OCI-LY7 (cell line): ENCODE results near the gene FTO. TPM values are rescaled to one million over a fixed set of nuclear protein-coding genes. Genes with fewer than 3 reads are reported as not detected.

Experiments
- BruUV-seq: library from RNA; stranded (reverse); fragments of 400-500 nt; replicated peaks from 2 replicates; lab custom pipeline; 2021; lab: Mats Ljungman, UMichigan
- CTCF ChIA-PET: fragments of 300-600 bp; sonication (Branson Sonifier 250); formaldehyde crosslinking; loops from one replicate; lab custom pipeline; 2022; ENCODE audit warnings: antibody characterized with exemption; ENCODE audit not compliant: unreplicated experiment; lab: Charles Lee
- POLR2A ChIA-PET: fragments of 300-600 bp; sonication (Branson Sonifier 250); formaldehyde crosslinking; loops from one replicate; lab custom pipeline; 2022; ENCODE audit warnings: antibody characterized with exemption; lab: Charles Lee
- DNase-seq: peaks from one replicate; pipeline ENCODE4 v3.0.0-alpha.2; 2015; ENCODE audit warnings: low spot score
- H2AFZ ChIP-seq: fragments of 200-600 bp; sonication (generic), shearing (Covaris generic); 2 replicates; pipeline ENCODE4 v1.6.1; 2014; ENCODE audit warnings: mild to moderate bottlenecking, antibody characterized with exemption, low read length, moderate library complexity
- H3K27ac ChIP-seq: fragments of 200-600 bp; sonication (generic); 2 replicates; pipeline ENCODE4 v1.5.1; 2014; ENCODE audit warnings: mixed run types, low read depth, mild to moderate bottlenecking, moderate library complexity, low read length, inconsistent platforms; ENCODE audit not compliant: poor library complexity, severe bottlenecking
- H3K36me3 ChIP-seq: fragments of 200-600 bp; sonication (generic); 2 replicates; pipeline ENCODE4 v1.6.1; 2014; ENCODE audit warnings: mild to moderate bottlenecking, antibody characterized with exemption, low read length, moderate library complexity, mixed read lengths; ENCODE audit not compliant: insufficient read depth
- H3K4me1 ChIP-seq: fragments of 200-600 bp; sonication (generic); 2 replicates; pipeline ENCODE4 v1.5.1; 2014; ENCODE audit warnings: mild to moderate bottlenecking, low read length; ENCODE audit not compliant: insufficient read depth, poor library complexity, severe bottlenecking
- H3K4me2 ChIP-seq: fragments of 200-600 bp; sonication (generic); 2 replicates; pipeline ENCODE4 v1.6.1; 2014; ENCODE audit warnings: mild to moderate bottlenecking, low read length
- H3K4me3 ChIP-seq: fragments of 200-600 bp; sonication (generic); 2 replicates; pipeline ENCODE4 v1.5.1; 2014; ENCODE audit warnings: mild to moderate bottlenecking, low read depth, low read length; ENCODE audit not compliant: poor library complexity, severe bottlenecking
- H3K79me2 ChIP-seq: fragments of 200-600 bp; sonication (generic); 2 replicates; pipeline ENCODE4 v1.6.1; 2016; ENCODE audit warnings: low read depth, mild to moderate bottlenecking, low read length, moderate library complexity, mixed read lengths; ENCODE audit not compliant: insufficient read depth
- H3K9me2 ChIP-seq: fragments of 200-600 bp; sonication (generic); 2 replicates; pipeline ENCODE4 v1.6.1; 2016; ENCODE audit warnings: mild to moderate bottlenecking, low read length, mixed read lengths; ENCODE audit not compliant: insufficient read depth
- H3K9me3 ChIP-seq: fragments of 200-600 bp; sonication (generic); 2 replicates; pipeline ENCODE4 v1.6.1; 2014; ENCODE audit warnings: mild to moderate bottlenecking, mixed run types, low read length, mixed read lengths
- H4K20me1 ChIP-seq: fragments of 200-600 bp; sonication (generic); 2 replicates; pipeline ENCODE4 v1.6.1; 2014; ENCODE audit warnings: mild to moderate bottlenecking, antibody characterized with exemption, low read length, moderate library complexity, mixed read lengths; ENCODE audit not compliant: insufficient read depth
- EZH2phosphoT487 ChIP-seq: fragments of 200-600 bp; sonication (generic); IDR thresholded peaks from 2 replicates; pipeline ENCODE4 v1.6.1; 2018; ENCODE audit warnings: low read depth, borderline replicate concordance, mild to moderate bottlenecking, mixed run types, antibody characterized with exemption, low read length, moderate library complexity, mixed read lengths
- intact Hi-C: fragments of 100-400 bp; cut with micrococcal nuclease; formaldehyde crosslinking; loops from one replicate; pipeline ENCODE4 v1.10.0; 2022; ENCODE audit not compliant: unreplicated experiment
- total RNA-seq, 2 experiments: library from RNA; depleted of rRNA in 1 of 2; stranded (reverse); fragments of >200 nt in 1 of 2; shearing (Covaris generic) in 1 of 2; gene quantifications; 2 replicates each; pipeline ENCODE4 v1.2.3, GENCODE V29; 2014 to 2022
- TF ChIP-seq, protein P1 (sequence below): fragments of 200-600 bp; sonication (generic); conservative IDR thresholded peaks from 2 replicates; pipeline ENCODE4 v1.5.1; 2014; ENCODE audit warnings: mild to moderate bottlenecking, antibody characterized with exemption, low read length, moderate library complexity, mixed read lengths

FTO gene
- total RNA-seq, 2 experiments from 2014 or later = 57.1 to 68.0 TPM

DNA sequence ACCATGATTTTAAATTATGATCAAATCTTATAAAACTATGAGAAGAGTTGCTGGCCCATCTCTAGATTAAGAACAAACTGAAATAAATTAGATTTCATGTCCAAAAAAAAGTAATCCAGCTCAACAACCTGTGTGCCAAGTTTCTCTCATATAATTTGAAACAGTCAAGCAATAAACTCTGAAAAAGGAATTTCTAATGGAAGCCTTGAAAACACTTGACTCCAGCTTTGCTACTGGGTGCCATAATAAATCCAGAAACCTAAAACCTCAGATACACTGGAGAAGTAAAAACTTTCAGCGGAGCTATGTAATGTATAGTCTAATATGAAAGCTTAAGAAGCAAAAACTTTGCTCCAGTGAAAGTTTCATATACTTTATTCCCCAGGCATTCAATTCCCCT lies 25.8 kb upstream of the FTO start:
- Histone ChIP-seq H4K20me1 (no peaks in the 10 kb centered on the region), H3K36me3 (peaks cover 6% of the 10 kb centered on the region; the same call in 1 of the 2 replicates), H3K79me2 (no peaks in the 10 kb centered on the region), H3K9me3 (no peaks in the 10 kb centered on the region), H3K9me2 (no peaks in the 10 kb centered on the region), H3K4me1 (no peaks in the 10 kb centered on the region), H3K4me3 (no peak overlapping the region), H3K4me2 (no peak overlapping the region), H2AFZ (no peak overlapping the region), H3K27ac (no peak overlapping the region)
- no TSS peak for BruUV-seq
- intact Hi-C loops = no loop called here
- POLR2A ChIA-PET = interaction anchor here (0.6 to 1.4 kb wide), 4 partner anchors 22 to 72 kb away, joined by 3 read pairs; no protein-coding TSS in a partner anchor
- CTCF ChIA-PET = no interaction called here
- DNase-seq = no peak
- TF ChIP-seq EZH2phosphoT487 = no peak
- TF ChIP-seq, protein P1, sequence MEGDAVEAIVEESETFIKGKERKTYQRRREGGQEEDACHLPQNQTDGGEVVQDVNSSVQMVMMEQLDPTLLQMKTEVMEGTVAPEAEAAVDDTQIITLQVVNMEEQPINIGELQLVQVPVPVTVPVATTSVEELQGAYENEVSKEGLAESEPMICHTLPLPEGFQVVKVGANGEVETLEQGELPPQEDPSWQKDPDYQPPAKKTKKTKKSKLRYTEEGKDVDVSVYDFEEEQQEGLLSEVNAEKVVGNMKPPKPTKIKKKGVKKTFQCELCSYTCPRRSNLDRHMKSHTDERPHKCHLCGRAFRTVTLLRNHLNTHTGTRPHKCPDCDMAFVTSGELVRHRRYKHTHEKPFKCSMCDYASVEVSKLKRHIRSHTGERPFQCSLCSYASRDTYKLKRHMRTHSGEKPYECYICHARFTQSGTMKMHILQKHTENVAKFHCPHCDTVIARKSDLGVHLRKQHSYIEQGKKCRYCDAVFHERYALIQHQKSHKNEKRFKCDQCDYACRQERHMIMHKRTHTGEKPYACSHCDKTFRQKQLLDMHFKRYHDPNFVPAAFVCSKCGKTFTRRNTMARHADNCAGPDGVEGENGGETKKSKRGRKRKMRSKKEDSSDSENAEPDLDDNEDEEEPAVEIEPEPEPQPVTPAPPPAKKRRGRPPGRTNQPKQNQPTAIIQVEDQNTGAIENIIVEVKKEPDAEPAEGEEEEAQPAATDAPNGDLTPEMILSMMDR = no peak

DNA sequence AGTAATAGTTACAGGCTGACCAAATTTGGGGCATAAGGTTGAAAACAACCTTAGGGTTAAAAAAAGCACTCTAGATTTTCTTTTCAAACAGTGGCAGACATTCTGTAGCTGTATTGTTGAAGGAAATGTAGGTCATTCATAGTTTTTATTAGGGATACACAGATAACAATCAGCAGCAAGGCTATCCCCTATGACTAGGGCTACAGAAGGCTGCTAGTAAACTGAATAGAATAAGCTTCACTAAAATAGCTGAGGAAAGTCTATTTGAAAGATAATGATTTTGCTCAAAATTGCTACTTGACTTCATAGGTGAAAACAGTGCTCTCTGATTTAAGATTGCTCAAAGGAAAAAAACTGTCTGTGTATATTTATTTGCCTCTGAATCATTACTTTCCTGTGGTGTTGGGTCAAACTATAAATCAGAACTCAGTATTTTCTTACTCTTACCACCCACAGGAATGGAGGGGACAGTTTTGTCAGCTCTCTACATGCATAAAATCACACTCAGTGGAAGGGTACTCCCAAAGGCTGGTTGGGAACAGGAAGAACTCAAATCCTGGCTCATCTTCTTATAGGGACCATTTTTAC lies 25.1 kb upstream of the FTO start:
- H3K4me3 ChIP-seq = no peak overlapping the region
- H3K27ac ChIP-seq = no peak overlapping the region
- no peaks in the 10 kb centered on the region for H3K4me1 ChIP-seq
- H3K4me2 ChIP-seq = no peak overlapping the region
- POLR2A ChIA-PET = interaction anchor here (0.6 to 1.4 kb wide), 3 partner anchors 23 to 577 kb away, joined by 3 to 4 read pairs (median 3); no protein-coding TSS in a partner anchor
- DNase-seq = no peak
- TF ChIP-seq EZH2phosphoT487 = no peak
- TF ChIP-seq, protein P1 = no peak
- H3K79me2 ChIP-seq = no peaks in the 10 kb centered on the region
- no peaks in the 10 kb centered on the region for H3K9me3 ChIP-seq
- intact Hi-C loops = no loop called here
- peaks cover 6% of the 10 kb centered on the region; the same call in 1 of the 2 replicates for H3K36me3 ChIP-seq
- no peak overlapping the region for H2AFZ ChIP-seq
- no peaks in the 10 kb centered on the region for H3K9me2 ChIP-seq
- no TSS peak for BruUV-seq
- CTCF ChIA-PET = no interaction called here
- H4K20me1 ChIP-seq = no peaks in the 10 kb centered on the region

DNA sequence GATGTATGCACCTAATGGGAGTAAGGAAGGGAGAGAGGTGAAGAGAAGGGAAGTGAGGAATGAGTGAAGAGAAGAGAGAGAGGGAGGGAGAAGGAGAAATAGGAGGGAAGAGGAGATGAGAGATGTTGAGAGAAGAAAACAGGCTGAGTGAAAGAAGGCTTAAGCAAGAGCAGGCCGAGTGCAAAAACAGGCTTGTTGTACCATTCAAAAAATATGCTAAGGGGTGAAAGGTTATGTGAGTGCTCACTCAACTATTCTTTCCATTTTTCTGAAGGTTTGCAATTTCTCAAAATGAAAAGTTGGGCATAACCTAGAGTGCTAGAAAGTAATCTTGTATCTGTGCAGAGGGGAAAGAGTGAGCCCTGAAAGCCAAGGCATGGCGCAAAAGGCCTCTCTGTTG lies 23.2 kb upstream of the FTO start:
- H3K9me2 ChIP-seq = no peaks in the 10 kb centered on the region
- peaks cover 18% of the 10 kb centered on the region for H3K36me3 ChIP-seq
- no peaks in the 10 kb centered on the region for H4K20me1 ChIP-seq
- no TSS peak for BruUV-seq
- ChIA-PET POLR2A (no interaction called here), CTCF (no interaction called here)
- intact Hi-C loops = no loop called here
- no peak for DNase-seq
- no peak overlapping the region for H2AFZ ChIP-seq
- H3K9me3 ChIP-seq = no peaks in the 10 kb centered on the region
- H3K4me1 ChIP-seq = no peaks in the 10 kb centered on the region
- no peak overlapping the region for H3K27ac ChIP-seq
- H3K4me2 ChIP-seq = no peak overlapping the region
- H3K4me3 ChIP-seq = no peak overlapping the region
- H3K79me2 ChIP-seq = no peaks in the 10 kb centered on the region
- TF ChIP-seq, protein P1 = no peak
- no peak for TF ChIP-seq EZH2phosphoT487
